ENCODE results near the gene TPCN1. TPM values are rescaled to one million over a fixed set of nuclear protein-coding genes. Genes with fewer than 3 reads are reported as not detected.

The TPCN1 gene
- total RNA-seq (ENCODE audit: unreplicated experiment): 7.9 TPM
- long read RNA-seq, partial matches to known transcripts: 0 of 1 reads
- long read RNA-seq, other reads (novel, unspliced or antisense): 1 of 1 reads

DNA sequence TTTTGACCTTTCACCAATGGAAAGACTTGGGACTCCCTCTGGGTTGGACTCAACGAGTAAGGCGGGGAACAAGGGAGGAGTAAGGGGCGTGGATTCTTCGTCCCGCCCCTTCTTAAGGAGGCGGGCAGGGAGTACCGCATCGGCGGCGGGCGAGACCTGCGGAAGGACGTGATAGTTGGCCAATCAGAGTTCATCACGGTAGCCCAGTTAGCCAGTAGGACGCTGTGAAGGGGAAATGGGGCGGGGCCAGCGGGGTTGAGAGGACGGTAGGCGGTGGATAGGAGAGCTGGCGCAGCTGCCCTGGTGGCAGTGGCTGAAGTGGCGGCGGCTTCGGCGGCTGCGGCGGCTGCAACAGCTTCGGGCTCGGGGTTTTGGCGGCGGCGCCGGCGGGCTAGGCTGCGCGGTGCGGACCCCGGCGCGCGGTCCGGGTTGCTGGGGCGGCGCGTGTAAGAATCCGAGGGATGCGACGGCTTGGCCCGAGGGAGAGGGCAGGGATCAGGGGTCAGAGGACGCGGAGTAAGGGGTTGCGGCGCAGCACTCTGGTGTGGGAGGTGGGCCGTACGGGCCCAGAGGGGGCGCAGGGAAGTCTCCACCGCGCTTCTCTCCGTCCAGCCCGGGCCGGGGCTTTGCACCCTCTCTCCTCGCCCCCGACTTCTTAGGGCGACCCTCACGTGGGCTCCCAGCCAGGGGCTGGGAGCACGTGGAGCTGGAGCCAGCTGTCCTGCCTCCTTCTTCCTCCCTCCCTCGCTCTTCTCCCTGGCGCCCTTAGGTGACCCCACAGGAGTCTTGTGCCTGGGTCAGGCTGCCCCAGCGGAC lies at the start of gene TPCN1:
TSS of gene TPCN1 (plus strand) at position 284 of the 816 bp plus-strand sequence. CDS start 5,389 bp downstream, outside the sequence.
- peaks cover 5% of the 10 kb centered on the region for H3K4me1 Mint-ChIP-seq (ENCODE audit: low read depth, unreplicated experiment)
- H3K36me3 Mint-ChIP-seq (ENCODE audit: unreplicated experiment): no peaks in the 10 kb centered on the region
- peak within 1 kb of the TSS; percentile 63 for H3K27ac Mint-ChIP-seq (ENCODE audit: unreplicated experiment)
- H3K9me3 Mint-ChIP-seq (ENCODE audit: unreplicated experiment): peaks cover 3% of the 10 kb centered on the region
- peak within 1 kb of the TSS; percentile 90 for H3K4me3 Mint-ChIP-seq (ENCODE audit: unreplicated experiment)
- DNase-seq: peak; percentile 99
- no peaks in the 10 kb centered on the region for H3K27me3 Mint-ChIP-seq (ENCODE audit: unreplicated experiment)
- TF ChIP-seq, protein P1, sequence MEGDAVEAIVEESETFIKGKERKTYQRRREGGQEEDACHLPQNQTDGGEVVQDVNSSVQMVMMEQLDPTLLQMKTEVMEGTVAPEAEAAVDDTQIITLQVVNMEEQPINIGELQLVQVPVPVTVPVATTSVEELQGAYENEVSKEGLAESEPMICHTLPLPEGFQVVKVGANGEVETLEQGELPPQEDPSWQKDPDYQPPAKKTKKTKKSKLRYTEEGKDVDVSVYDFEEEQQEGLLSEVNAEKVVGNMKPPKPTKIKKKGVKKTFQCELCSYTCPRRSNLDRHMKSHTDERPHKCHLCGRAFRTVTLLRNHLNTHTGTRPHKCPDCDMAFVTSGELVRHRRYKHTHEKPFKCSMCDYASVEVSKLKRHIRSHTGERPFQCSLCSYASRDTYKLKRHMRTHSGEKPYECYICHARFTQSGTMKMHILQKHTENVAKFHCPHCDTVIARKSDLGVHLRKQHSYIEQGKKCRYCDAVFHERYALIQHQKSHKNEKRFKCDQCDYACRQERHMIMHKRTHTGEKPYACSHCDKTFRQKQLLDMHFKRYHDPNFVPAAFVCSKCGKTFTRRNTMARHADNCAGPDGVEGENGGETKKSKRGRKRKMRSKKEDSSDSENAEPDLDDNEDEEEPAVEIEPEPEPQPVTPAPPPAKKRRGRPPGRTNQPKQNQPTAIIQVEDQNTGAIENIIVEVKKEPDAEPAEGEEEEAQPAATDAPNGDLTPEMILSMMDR (IDR thresholded peaks at IDR 0.05; ENCODE audit: partially characterized antibody, unreplicated experiment): no peak

DNA sequence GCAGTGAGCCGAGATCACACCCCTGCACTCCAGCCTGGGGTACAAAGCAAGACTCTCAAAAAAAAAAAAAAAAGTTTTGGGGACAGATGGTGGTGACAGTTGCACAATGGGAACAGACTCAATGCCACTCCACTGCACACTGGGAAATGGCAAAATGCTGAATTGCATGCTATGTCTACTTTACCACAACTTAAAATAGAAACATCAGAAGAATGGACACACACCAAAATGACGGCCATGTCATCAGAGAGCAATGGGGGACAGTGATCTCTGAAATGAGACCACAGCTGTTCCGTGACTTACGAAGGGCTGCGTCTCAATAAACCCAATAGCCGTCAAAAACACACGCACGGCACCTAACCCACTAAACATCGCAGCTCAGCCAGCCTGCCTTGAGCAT lies 49.7 kb upstream of the TPCN1 start:
- Mint-ChIP-seq H3K27ac (ENCODE audit: unreplicated experiment) (no peak overlapping the region), H3K36me3 (ENCODE audit: unreplicated experiment) (no peaks in the 10 kb centered on the region), H3K4me3 (ENCODE audit: unreplicated experiment) (no peak overlapping the region), H3K4me1 (ENCODE audit: low read depth, unreplicated experiment) (no peaks in the 10 kb centered on the region), H3K9me3 (ENCODE audit: unreplicated experiment) (no peaks in the 10 kb centered on the region), H3K27me3 (ENCODE audit: unreplicated experiment) (peaks cover 2% of the 10 kb centered on the region)
- no peak for DNase-seq
- TF ChIP-seq, protein P1 (IDR thresholded peaks at IDR 0.05; ENCODE audit: partially characterized antibody, unreplicated experiment): no peak

DNA sequence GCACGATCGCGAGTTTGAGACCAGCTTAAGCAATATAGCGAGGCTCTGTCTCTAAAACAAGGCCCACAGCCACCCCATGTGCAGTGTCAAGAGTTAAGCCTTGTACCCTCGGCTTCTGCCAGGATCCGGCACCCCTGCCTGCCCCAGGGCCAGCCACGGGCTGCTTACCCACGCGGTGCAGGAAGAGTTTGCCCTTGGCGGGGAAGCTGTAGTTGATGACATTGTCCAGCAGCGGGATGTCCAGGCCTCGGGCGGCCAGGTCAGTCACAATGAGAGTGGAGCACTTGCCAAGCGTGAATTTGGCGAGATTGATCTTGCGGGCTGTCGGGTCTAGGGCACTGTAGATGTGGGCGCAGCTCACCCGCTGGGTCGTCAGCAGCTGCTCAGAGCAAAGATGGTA lies 49.1 kb upstream of the TPCN1 start:
- Mint-ChIP-seq H3K27me3 (ENCODE audit: unreplicated experiment) (peaks cover 2% of the 10 kb centered on the region), H3K36me3 (ENCODE audit: unreplicated experiment) (peaks cover 6% of the 10 kb centered on the region), H3K27ac (ENCODE audit: unreplicated experiment) (no peak overlapping the region), H3K9me3 (ENCODE audit: unreplicated experiment) (no peaks in the 10 kb centered on the region), H3K4me1 (ENCODE audit: low read depth, unreplicated experiment) (no peaks in the 10 kb centered on the region), H3K4me3 (ENCODE audit: unreplicated experiment) (no peak overlapping the region)
- no peak for DNase-seq
- TF ChIP-seq, protein P1 (IDR thresholded peaks at IDR 0.05; ENCODE audit: partially characterized antibody, unreplicated experiment): no peak

DNA sequence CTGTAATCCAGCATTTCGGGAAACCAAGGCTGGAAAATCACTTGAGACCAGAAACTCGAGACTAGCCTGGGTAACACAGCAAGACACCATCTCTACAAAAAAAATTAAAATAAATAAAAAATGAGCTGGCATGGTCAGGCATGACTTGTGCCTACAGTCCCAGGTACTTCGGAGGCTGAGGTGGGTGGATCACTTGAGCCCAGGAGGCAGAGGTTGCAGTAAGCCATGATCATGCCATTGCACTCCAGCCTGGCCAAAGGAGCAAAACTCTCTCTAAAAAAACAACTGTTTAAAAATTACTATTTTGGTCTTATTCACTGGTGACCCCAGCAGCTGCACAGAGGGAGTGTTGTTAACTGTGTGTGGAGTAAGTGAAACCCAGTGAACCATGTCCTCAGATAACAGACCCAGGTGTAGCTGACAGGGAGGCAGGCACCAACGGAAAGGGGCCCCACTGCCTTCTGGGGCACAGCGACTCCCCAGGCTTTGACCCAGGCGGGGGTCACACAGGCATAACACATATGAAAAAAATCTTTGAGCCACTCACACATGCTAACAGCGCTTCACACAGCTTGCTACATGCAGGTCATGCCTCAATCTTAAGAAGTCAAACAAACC lies 48.1 kb upstream of the TPCN1 start:
- peaks cover 2% of the 10 kb centered on the region for H3K27me3 Mint-ChIP-seq (ENCODE audit: unreplicated experiment)
- H3K4me3 Mint-ChIP-seq (ENCODE audit: unreplicated experiment): no peak overlapping the region
- no peak for DNase-seq
- H3K4me1 Mint-ChIP-seq (ENCODE audit: low read depth, unreplicated experiment): no peaks in the 10 kb centered on the region
- TF ChIP-seq, protein P1 (IDR thresholded peaks at IDR 0.05; ENCODE audit: partially characterized antibody, unreplicated experiment): no peak
- H3K36me3 Mint-ChIP-seq (ENCODE audit: unreplicated experiment): peaks cover 11% of the 10 kb centered on the region
- no peak overlapping the region for H3K27ac Mint-ChIP-seq (ENCODE audit: unreplicated experiment)
- H3K9me3 Mint-ChIP-seq (ENCODE audit: unreplicated experiment): no peaks in the 10 kb centered on the region
